ENCODE data around the gene CARMIL3. TPM values are rescaled to one million over a fixed set of nuclear protein-coding genes. Genes with fewer than 3 reads are reported as not detected.

CARMIL3 gene
- total RNA-seq, 2 donors from 2014 or later: 0.29 to 2.1 TPM

- Histone ChIP-seq H3K4me3 (no peak overlapping the region), H3K27me3 (no peaks in the 10 kb centered on the region), H3K9ac (ENCODE audit: low read depth in 2 of 2, low read length in 2 of 2) (no peak overlapping the region), H3K27ac (no peak overlapping the region), H3K9me3 (no peaks in the 10 kb centered on the region), H3K4me1 (peaks cover 6% of the 10 kb centered on the region), H3K36me3 (peaks cover 17% of the 10 kb centered on the region)
- DNase-seq: no peak
- intact Hi-C loops (cut with DNase I): no loop called here
- TF ChIP-seq, protein P1, sequence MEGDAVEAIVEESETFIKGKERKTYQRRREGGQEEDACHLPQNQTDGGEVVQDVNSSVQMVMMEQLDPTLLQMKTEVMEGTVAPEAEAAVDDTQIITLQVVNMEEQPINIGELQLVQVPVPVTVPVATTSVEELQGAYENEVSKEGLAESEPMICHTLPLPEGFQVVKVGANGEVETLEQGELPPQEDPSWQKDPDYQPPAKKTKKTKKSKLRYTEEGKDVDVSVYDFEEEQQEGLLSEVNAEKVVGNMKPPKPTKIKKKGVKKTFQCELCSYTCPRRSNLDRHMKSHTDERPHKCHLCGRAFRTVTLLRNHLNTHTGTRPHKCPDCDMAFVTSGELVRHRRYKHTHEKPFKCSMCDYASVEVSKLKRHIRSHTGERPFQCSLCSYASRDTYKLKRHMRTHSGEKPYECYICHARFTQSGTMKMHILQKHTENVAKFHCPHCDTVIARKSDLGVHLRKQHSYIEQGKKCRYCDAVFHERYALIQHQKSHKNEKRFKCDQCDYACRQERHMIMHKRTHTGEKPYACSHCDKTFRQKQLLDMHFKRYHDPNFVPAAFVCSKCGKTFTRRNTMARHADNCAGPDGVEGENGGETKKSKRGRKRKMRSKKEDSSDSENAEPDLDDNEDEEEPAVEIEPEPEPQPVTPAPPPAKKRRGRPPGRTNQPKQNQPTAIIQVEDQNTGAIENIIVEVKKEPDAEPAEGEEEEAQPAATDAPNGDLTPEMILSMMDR (IDR thresholded peaks at IDR 0.05): no peak
Observed at GRCh38 chr14:24117179-24117578, 65.4 kb downstream of the CARMIL3 start.

Other genes starting within 250 kb of the CARMIL3 start
- 10 to 100 TPM; 34.0 to 74.4 TPM for gene DHRS4, start 98.2 kb upstream of the CARMIL3 start, total RNA-seq
- 10 to 100 TPM; 32.5 to 43.8 TPM for gene DHRS4L2, start 63.1 kb upstream of the CARMIL3 start, total RNA-seq
- under 1 TPM in 1 of 2 donors, not detected in 1; 0.45 TPM for gene CPNE6, start 19.6 kb downstream of the CARMIL3 start, total RNA-seq
- 100 to 1,000 TPM; 133 to 173 TPM for gene PCK2, start 42.3 kb downstream of the CARMIL3 start, total RNA-seq
- 100 to 1,000 TPM in 1 of 2 donors, 10 to 100 TPM in 1; 89.2 to 106 TPM for gene DCAF11, start 62.8 kb downstream of the CARMIL3 start, total RNA-seq
- gene NRL, start 62.9 kb downstream of the CARMIL3 start, total RNA-seq: 1 to 10 TPM in 1 of 2 donors, under 1 TPM in 1; 0.88 to 2.7 TPM
- 1 to 10 TPM in 1 of 2 donors, under 1 TPM in 1; 0.85 to 1.5 TPM for gene FITM1, start 78.7 kb downstream of the CARMIL3 start, total RNA-seq
- gene PSME1, start 84.2 kb downstream of the CARMIL3 start, total RNA-seq: 100 to 1,000 TPM; 199 to 235 TPM
- 10 to 100 TPM; 21.1 to 49.6 TPM for gene EMC9, start 89.6 kb downstream of the CARMIL3 start, total RNA-seq
- 100 to 1,000 TPM; 151 to 320 TPM for gene PSME2, start 94.6 kb downstream of the CARMIL3 start, total RNA-seq
- gene RNF31, start 95.5 kb downstream of the CARMIL3 start, total RNA-seq: 10 to 100 TPM; 36.1 to 70.4 TPM
- gene IRF9, start 109.3 kb downstream of the CARMIL3 start, total RNA-seq: 10 to 100 TPM; 54.4 to 57.5 TPM
- gene REC8, start 120.1 kb downstream of the CARMIL3 start, total RNA-seq: 1 to 10 TPM; 5.1 TPM
- gene IPO4, start 136.8 kb downstream of the CARMIL3 start, total RNA-seq: 10 to 100 TPM; 19.3 to 78.2 TPM
- 10 to 100 TPM; 58.8 to 65.6 TPM for gene TM9SF1, start 143.4 kb downstream of the CARMIL3 start, total RNA-seq
- under 1 TPM; 0.19 to 0.49 TPM for gene TSSK4, start 153.7 kb downstream of the CARMIL3 start, total RNA-seq
- gene CHMP4A, start 161.5 kb downstream of the CARMIL3 start, total RNA-seq: 10 to 100 TPM; 47.8 to 48.0 TPM
- gene MDP1, start 164.1 kb downstream of the CARMIL3 start, total RNA-seq: 10 to 100 TPM in 1 of 2 donors, 1 to 10 TPM in 1; 8.2 to 10.9 TPM
- 100 to 1,000 TPM; 126 to 150 TPM for gene NEDD8, start 180.4 kb downstream of the CARMIL3 start, total RNA-seq
- gene GMPR2, start 180.9 kb downstream of the CARMIL3 start, total RNA-seq: 10 to 100 TPM; 57.9 to 68.1 TPM
- gene TINF2, start 190.6 kb downstream of the CARMIL3 start, total RNA-seq: 10 to 100 TPM; 45.5 to 45.7 TPM
- 1 to 10 TPM in 1 of 2 donors, under 1 TPM in 1; 0.40 to 3.9 TPM for gene TGM1, start 211.2 kb downstream of the CARMIL3 start, total RNA-seq
- 10 to 100 TPM; 37.3 to 38.3 TPM for gene RABGGTA, start 219.6 kb downstream of the CARMIL3 start, total RNA-seq
- gene DHRS1, start 247.8 kb downstream of the CARMIL3 start, total RNA-seq: 10 to 100 TPM; 38.0 to 42.4 TPM
- gene NOP9, start 247.8 kb downstream of the CARMIL3 start, total RNA-seq: 10 to 100 TPM; 23.8 to 49.8 TPM